HL-60 (cell line): ENCODE data around the gene COL2A1.

Source experiments
- DNase-seq, 2 experiments: peaks; one replicate each; pipeline ENCODE4 v3.0.0-alpha.2; 2010 to 2020; ENCODE audit warnings: low read depth in 1 of 2, low spot score in 1 of 2
- H3K27ac ChIP-seq: fragments of 250-450 bp; sonication (Bioruptor Pico); replicated peaks from 2 replicates; pipeline ENCODE4 v1.5.1; 2020; ENCODE audit warnings: mild to moderate bottlenecking, moderate library complexity
- H3K27me3 ChIP-seq: fragments of 250-450 bp; sonication (Bioruptor Pico); 2 replicates; pipeline ENCODE4 v1.5.1; 2021; ENCODE audit warnings: mild to moderate bottlenecking, moderate library complexity; ENCODE audit not compliant: insufficient read depth, poor library complexity, severe bottlenecking
- H3K4me3 ChIP-seq: replicated peaks from 2 replicates; pipeline ENCODE4 v1.5.1; 2011; ENCODE audit warnings: mild to moderate bottlenecking, control low read depth, low read length; ENCODE audit not compliant: insufficient read depth
- GABPA ChIP-seq: IDR thresholded peaks from 2 replicates; pipeline ENCODE4 v1.6.1; 2012; ENCODE audit warnings: low read depth
- POLR2AphosphoS5 ChIP-seq: IDR thresholded peaks from 2 replicates; pipeline ENCODE4 v1.6.1; 2012; ENCODE audit warnings: low read depth
- SPI1 ChIP-seq: IDR thresholded peaks from 2 replicates; pipeline ENCODE4 v1.6.1; 2012; ENCODE audit warnings: low read depth, mild to moderate bottlenecking, borderline replicate concordance
- TF ChIP-seq, protein P1 (sequence below): IDR thresholded peaks from 2 replicates; pipeline ENCODE4 v1.6.1; 2012; ENCODE audit warnings: low read depth; ENCODE audit not compliant: insufficient replicate concordance
- TF ChIP-seq, protein P2 (sequence below): IDR thresholded peaks from one replicate; pipeline ENCODE4 v1.5.1; 2011; ENCODE audit warnings: low read length, control low read depth, inconsistent platforms; ENCODE audit not compliant: insufficient read depth

Gene COL2A1

DNA sequence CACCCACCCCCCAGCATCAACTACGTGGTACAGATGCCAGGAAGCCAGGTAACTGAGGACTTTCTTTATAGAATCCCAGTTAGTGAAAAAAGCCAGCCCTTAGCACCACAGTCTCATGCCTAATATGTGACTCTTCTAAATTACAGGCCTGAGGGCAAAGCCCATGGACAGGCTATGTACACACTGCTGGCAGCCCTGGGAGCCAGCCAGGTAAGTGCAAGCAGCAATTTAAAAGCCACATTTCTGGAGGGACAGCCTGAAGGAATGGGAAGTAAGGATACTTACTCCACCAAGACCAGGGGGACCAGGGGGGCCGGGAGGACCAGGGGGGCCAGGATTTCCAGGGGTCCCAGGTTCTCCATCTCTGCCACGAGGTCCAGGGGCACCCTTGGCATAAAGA is 7.0 kb downstream of the COL2A1 start:
- no peak for TF ChIP-seq GABPA
- no peak for TF ChIP-seq SPI1
- TF ChIP-seq, protein P1, sequence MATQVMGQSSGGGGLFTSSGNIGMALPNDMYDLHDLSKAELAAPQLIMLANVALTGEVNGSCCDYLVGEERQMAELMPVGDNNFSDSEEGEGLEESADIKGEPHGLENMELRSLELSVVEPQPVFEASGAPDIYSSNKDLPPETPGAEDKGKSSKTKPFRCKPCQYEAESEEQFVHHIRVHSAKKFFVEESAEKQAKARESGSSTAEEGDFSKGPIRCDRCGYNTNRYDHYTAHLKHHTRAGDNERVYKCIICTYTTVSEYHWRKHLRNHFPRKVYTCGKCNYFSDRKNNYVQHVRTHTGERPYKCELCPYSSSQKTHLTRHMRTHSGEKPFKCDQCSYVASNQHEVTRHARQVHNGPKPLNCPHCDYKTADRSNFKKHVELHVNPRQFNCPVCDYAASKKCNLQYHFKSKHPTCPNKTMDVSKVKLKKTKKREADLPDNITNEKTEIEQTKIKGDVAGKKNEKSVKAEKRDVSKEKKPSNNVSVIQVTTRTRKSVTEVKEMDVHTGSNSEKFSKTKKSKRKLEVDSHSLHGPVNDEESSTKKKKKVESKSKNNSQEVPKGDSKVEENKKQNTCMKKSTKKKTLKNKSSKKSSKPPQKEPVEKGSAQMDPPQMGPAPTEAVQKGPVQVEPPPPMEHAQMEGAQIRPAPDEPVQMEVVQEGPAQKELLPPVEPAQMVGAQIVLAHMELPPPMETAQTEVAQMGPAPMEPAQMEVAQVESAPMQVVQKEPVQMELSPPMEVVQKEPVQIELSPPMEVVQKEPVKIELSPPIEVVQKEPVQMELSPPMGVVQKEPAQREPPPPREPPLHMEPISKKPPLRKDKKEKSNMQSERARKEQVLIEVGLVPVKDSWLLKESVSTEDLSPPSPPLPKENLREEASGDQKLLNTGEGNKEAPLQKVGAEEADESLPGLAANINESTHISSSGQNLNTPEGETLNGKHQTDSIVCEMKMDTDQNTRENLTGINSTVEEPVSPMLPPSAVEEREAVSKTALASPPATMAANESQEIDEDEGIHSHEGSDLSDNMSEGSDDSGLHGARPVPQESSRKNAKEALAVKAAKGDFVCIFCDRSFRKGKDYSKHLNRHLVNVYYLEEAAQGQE = no peak
- TF ChIP-seq POLR2AphosphoS5 = no peak
- TF ChIP-seq, protein P2, sequence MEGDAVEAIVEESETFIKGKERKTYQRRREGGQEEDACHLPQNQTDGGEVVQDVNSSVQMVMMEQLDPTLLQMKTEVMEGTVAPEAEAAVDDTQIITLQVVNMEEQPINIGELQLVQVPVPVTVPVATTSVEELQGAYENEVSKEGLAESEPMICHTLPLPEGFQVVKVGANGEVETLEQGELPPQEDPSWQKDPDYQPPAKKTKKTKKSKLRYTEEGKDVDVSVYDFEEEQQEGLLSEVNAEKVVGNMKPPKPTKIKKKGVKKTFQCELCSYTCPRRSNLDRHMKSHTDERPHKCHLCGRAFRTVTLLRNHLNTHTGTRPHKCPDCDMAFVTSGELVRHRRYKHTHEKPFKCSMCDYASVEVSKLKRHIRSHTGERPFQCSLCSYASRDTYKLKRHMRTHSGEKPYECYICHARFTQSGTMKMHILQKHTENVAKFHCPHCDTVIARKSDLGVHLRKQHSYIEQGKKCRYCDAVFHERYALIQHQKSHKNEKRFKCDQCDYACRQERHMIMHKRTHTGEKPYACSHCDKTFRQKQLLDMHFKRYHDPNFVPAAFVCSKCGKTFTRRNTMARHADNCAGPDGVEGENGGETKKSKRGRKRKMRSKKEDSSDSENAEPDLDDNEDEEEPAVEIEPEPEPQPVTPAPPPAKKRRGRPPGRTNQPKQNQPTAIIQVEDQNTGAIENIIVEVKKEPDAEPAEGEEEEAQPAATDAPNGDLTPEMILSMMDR = no peak
- no peak overlapping the region for H3K27ac ChIP-seq
- DNase-seq = no peak
- H3K27me3 ChIP-seq = peaks cover 59% of the 10 kb centered on the region
- H3K4me3 ChIP-seq = no peak overlapping the region

DNA sequence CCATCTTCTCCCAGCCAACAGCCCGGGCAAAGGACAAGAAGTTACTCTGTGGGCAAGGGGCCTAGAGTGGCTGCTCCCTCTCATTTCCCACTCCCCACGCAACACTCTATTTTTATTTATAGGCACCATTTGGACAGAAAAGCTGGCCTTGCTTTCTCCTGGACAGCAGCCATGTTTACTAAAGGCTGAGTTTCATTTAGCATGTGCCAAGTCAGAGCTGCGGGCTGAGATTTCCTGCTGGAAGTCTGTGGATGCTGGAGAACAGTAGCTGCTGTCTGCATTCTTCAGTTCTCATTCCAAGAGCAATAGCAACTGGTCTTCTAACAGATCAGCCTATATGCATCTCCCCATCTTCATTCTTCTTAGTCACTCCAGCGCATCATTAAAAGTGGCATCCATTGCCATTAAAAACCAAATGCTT is 8.3 kb downstream of the COL2A1 start:
- H3K4me3 ChIP-seq = no peak overlapping the region
- peaks cover 46% of the 10 kb centered on the region for H3K27me3 ChIP-seq
- no peak overlapping the region for H3K27ac ChIP-seq
- DNase-seq = no peak
- TF ChIP-seq, protein P2 = no peak
- TF ChIP-seq SPI1 = no peak
- no peak for TF ChIP-seq POLR2AphosphoS5
- TF ChIP-seq GABPA = no peak
- TF ChIP-seq, protein P1 = no peak

DNA sequence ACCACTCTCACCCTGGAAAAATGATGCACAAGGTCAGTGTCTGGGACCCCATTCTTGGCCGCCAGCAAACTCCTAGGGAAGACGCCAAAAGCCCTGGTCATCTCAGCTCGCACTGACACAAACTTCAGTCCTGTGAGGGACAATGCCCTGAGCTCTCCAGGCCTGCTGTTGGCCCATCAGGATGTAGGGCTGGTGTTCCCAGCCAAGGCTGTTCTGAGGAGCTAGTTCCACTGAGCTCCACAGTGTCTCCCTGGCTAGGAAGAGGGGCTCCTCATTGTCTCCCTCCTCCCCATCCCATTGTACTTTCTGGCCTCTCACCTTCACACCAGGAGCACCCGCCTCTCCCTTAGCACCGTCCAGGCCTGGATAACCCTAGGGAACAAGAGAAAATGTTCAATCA is 10.8 kb downstream of the COL2A1 start:
- Histone ChIP-seq H3K27me3 (peaks cover 28% of the 10 kb centered on the region), H3K4me3 (no peak overlapping the region), H3K27ac (no peak overlapping the region)
- no peak for DNase-seq
- TF ChIP-seq SPI1 = no peak
- TF ChIP-seq, protein P2 = no peak
- TF ChIP-seq, protein P1 = no peak
- TF ChIP-seq POLR2AphosphoS5 = no peak
- TF ChIP-seq GABPA = no peak
